Stimulated activated CD4-positive, alpha-beta T cell treated with anti-CD3 and anti-CD28 coated beads, TNF-alpha, amount 100 ng/mL, for 1 hour (primary cell): ENCODE data around the gene TBC1D16.
"Not testable (repeated sequence)": the region's sequence is repeated elsewhere in the genome, so short reads cannot be mapped to it uniquely, and the experiment has no call there.

ENCODE experiments used
- DNase-seq, 3 donors: peaks; one replicate each; pipeline ENCODE4 v3.0.0-alpha.2; 2020; ENCODE audit warnings: low read depth in 3 of 3, low spot score in 1 of 3

TBC1D16 gene

GRCh38 chr17:80055597-80055996 lies 19.9 kb upstream of the TBC1D16 start:
- no peak for DNase-seq

GRCh38 chr17:80053102-80053501 lies 17.4 kb upstream of the TBC1D16 start:
- no peak for DNase-seq

- no peak for DNase-seq
These were observed 16.0 kb upstream of the TBC1D16 start for GRCh38 chr17:80051681-80052080.

GRCh38 chr17:80050706-80051105 lies 15.0 kb upstream of the TBC1D16 start:
- DNase-seq, result no peak

GRCh38 chr17:80049986-80050385 lies 14.3 kb upstream of the TBC1D16 start:
- DNase-seq, result no peak

- no peak for DNase-seq
These were observed 11.5 kb upstream of the TBC1D16 start for GRCh38 chr17:80047176-80047575.

- DNase-seq, result not testable (repeated sequence)
These were observed 11.0 kb upstream of the TBC1D16 start for GRCh38 chr17:80046709-80047108.

- DNase-seq, result no peak
These were observed 10.0 kb upstream of the TBC1D16 start for GRCh38 chr17:80045703-80046102.

- no peak for DNase-seq
These were observed 8.3 kb upstream of the TBC1D16 start for GRCh38 chr17:80043963-80044362.

- DNase-seq, result no peak
These were observed 1.2 kb upstream of the TBC1D16 start for GRCh38 chr17:80036715-80037477.

- DNase-seq, result peak; percentile 31 to 47 (median 34)
These were observed 454 bp upstream of the TBC1D16 start, which contains the start of gene CCDC40 for GRCh38 chr17:80035937-80036714. TSS of gene CCDC40 (plus strand) at chr17:80036642. CDS start at chr17:80036663, 21 bp downstream.

GRCh38 chr17:80034791-80035686 lies 633 bp downstream of the TBC1D16 start:
- peak in 2 of 3 donors; percentile 4 to 13 for DNase-seq

GRCh38 chr17:80033840-80034239 lies 1.8 kb downstream of the TBC1D16 start:
- no peak for DNase-seq

- no peak for DNase-seq
These were observed 3.0 kb downstream of the TBC1D16 start for GRCh38 chr17:80032614-80033171.

GRCh38 chr17:80031691-80032430 lies 3.8 kb downstream of the TBC1D16 start:
- DNase-seq, result no peak

- no peak for DNase-seq
These were observed 4.8 kb downstream of the TBC1D16 start for GRCh38 chr17:80030730-80031410.

GRCh38 chr17:80029258-80029974 lies 6.3 kb downstream of the TBC1D16 start:
- no peak for DNase-seq

GRCh38 chr17:80028030-80028429 lies 7.6 kb downstream of the TBC1D16 start:
- no peak for DNase-seq

- DNase-seq, result no peak
These were observed 8.6 kb downstream of the TBC1D16 start for GRCh38 chr17:80027043-80027435.
